ENCODE results near the gene ZNF277. TPM values are rescaled to one million over a fixed set of nuclear protein-coding genes. Genes with fewer than 3 reads are reported as not detected.

ZNF277 gene
- total RNA-seq, 1 experiment from 2014 or later = 21.3 TPM

DNA sequence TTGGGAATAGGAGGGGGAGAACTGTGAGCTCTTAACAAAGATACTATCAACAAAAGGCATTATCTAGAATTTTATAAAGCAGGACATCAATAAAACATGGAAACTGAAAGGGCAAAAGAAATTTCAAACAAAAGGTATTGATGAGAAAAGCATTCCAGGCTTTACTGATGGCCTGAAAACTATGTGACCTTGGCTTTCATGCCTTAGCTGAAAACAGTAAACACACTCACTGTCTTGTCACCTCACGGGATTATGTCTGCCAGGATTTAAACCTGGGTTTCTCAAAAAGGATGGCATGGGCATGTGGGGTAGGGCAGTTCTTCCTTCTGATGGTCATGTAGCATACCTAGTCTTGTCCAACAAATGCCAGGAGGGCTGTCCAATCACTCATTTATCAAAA lies 23.2 kb upstream of the ZNF277 start:
- Histone ChIP-seq H3K27me3 (ENCODE audit: insufficient read depth, low read length) (peaks cover 11% of the 10 kb centered on the region; the same call in 1 of the 2 replicates), H3K9ac (ENCODE audit: low read length) (no peak overlapping the region), H3K4me2 (ENCODE audit: low read length) (no peak overlapping the region), H3K4me1 (ENCODE audit: control insufficient read depth in 1 of 2, insufficient read depth in 2 of 2, low read length in 2 of 2) (no peaks in the 10 kb centered on the region), H2AFZ (ENCODE audit: low read depth, low read length, poor library complexity, severe bottlenecking) (no peak overlapping the region), H3K36me3 (ENCODE audit: control insufficient read depth in 1 of 2, insufficient read depth in 2 of 2, low read length in 2 of 2) (no peaks in the 10 kb centered on the region), H3K79me2 (ENCODE audit: insufficient read depth, low read length) (no peaks in the 10 kb centered on the region), H3K9me2 (ENCODE audit: insufficient read depth) (no peaks in the 10 kb centered on the region), H4K20me1 (ENCODE audit: insufficient read depth) (no peaks in the 10 kb centered on the region), H3K27ac (ENCODE audit: low read depth, low read length) (no peak overlapping the region), H3K9me3 (ENCODE audit: control insufficient read depth in 1 of 2, insufficient read depth in 1 of 2, low read depth in 1 of 2, low read length in 2 of 2) (no peaks in the 10 kb centered on the region), H3K4me3 (replicated peaks in 1 of 2; ENCODE audit: low read depth in 1 of 2, low read length in 2 of 2) (no peak overlapping the region)
- ChIA-PET CTCF (no interaction called here), POLR2A (no interaction called here), RAD21 (ENCODE audit: low non-redundant PET in 1 of 2, low total read pairs in 2 of 2, uncharacterized antibody in 2 of 2, unreplicated experiment in 2 of 2) (no interaction called here)
- intact Hi-C loops (cut with micrococcal nuclease) = no loop called here
- ATAC-seq (no peak), DNase-seq (ENCODE audit: low read depth, low spot score) (no peak)
- no TSS peak for BruUV-seq (replicated peaks)
- TF ChIP-seq MAX (IDR thresholded peaks at IDR 0.05) (no peak), ZFX (IDR thresholded peaks at IDR 0.05) (no peak), ZBTB33 (IDR thresholded peaks at IDR 0.05; ENCODE audit: extremely low read depth, insufficient replicate concordance, low read length) (no peak)

DNA sequence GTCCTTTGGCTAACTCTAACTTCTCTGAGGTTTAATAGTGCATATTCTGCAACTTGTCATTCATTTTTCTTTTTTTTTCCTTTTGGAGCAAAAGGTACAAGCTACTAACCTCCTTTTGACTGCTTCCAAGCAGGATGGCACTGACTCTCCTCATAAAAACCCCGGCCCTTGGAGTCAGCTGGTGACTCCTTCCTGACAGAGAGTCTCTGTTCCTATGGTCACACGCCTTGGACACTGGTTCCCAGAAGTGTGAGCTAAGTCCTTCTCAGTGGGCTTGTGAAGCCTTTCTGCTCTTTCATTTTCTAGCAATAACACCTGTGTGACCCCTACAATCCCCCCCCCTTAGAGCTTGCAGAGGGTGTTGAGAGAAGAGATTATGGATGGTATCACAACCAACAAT lies 22.0 kb upstream of the ZNF277 start:
- CTCF ChIA-PET = no interaction called here

More for the DNA sequence above, 22.0 kb upstream of the ZNF277 start:
- TF ChIP-seq POLR2A (IDR thresholded peaks at IDR 0.05; ENCODE audit: borderline replicate concordance, extremely low read depth, insufficient read depth, insufficient read length) (no peak), SRF (IDR thresholded peaks at IDR 0.05; ENCODE audit: low read depth) (no peak), ATF3 (IDR thresholded peaks at IDR 0.05) (no peak), CEBPB (IDR thresholded peaks at IDR 0.05; ENCODE audit: low read depth) (no peak), ZBTB33 (IDR thresholded peaks at IDR 0.05; ENCODE audit: extremely low read depth, insufficient replicate concordance, low read length) (no peak), FOSL1 (IDR thresholded peaks at IDR 0.05; ENCODE audit: low read depth) (no peak), YY1 (IDR thresholded peaks at IDR 0.05; ENCODE audit: extremely low read depth, insufficient replicate concordance, low read depth, low read length) (no peak), ZNF274 (IDR thresholded peaks at IDR 0.05; ENCODE audit: low read depth, low read length) (no peak)
- DNase-seq (ENCODE audit: low read depth, low spot score) = no peak
- no peaks in the 10 kb centered on the region for H3K9me2 ChIP-seq (ENCODE audit: insufficient read depth)
- H3K4me1 ChIP-seq (ENCODE audit: control insufficient read depth in 1 of 2, insufficient read depth in 2 of 2, low read length in 2 of 2) = no peaks in the 10 kb centered on the region
- ChIA-PET POLR2A (no interaction called here), RAD21 (ENCODE audit: low non-redundant PET in 1 of 2, low total read pairs in 2 of 2, uncharacterized antibody in 2 of 2, unreplicated experiment in 2 of 2) (no interaction called here)
- H3K27ac ChIP-seq (ENCODE audit: low read depth, low read length) = no peak overlapping the region
- H3K79me2 ChIP-seq (ENCODE audit: insufficient read depth, low read length) = no peaks in the 10 kb centered on the region
- H3K27me3 ChIP-seq (ENCODE audit: insufficient read depth, low read length) = peaks cover 10% of the 10 kb centered on the region; the same call in 1 of the 2 replicates
- no peak overlapping the region for H3K4me2 ChIP-seq (ENCODE audit: low read length)
- no peaks in the 10 kb centered on the region for H4K20me1 ChIP-seq (ENCODE audit: insufficient read depth)
- ATAC-seq = no peak
- no peak overlapping the region for H3K4me3 ChIP-seq (replicated peaks in 1 of 2; ENCODE audit: low read depth in 1 of 2, low read length in 2 of 2)
- intact Hi-C loops (cut with micrococcal nuclease) = no loop called here
- no peak overlapping the region for H2AFZ ChIP-seq (ENCODE audit: low read depth, low read length, poor library complexity, severe bottlenecking)
- H3K36me3 ChIP-seq (ENCODE audit: control insufficient read depth in 1 of 2, insufficient read depth in 2 of 2, low read length in 2 of 2) = no peaks in the 10 kb centered on the region
- BruUV-seq (replicated peaks) = no TSS peak
- H3K9me3 ChIP-seq (ENCODE audit: control insufficient read depth in 1 of 2, insufficient read depth in 1 of 2, low read depth in 1 of 2, low read length in 2 of 2) = no peaks in the 10 kb centered on the region
- H3K9ac ChIP-seq (ENCODE audit: low read length) = no peak overlapping the region

Data from HCT116 (cell line).